CD4-positive, alpha-beta memory T cell (primary cell): Measurements from ENCODE around the gene HK2. TPM values are rescaled to one million over a fixed set of nuclear protein-coding genes. Genes with fewer than 3 reads are reported as not detected.
"Not testable (repeated sequence)": the region's sequence is repeated elsewhere in the genome, so short reads cannot be mapped to it uniquely, and the experiment has no call there.

ENCODE experiments used
- CTCF ChIA-PET: fragments of 350-600 bp; sonication (Branson Sonifier 250); formaldehyde crosslinking; loops from one replicate; lab custom pipeline; 2021; ENCODE audit warnings: inconsistent platforms; ENCODE audit not compliant: partially characterized antibody; lab: Charles Lee
- POLR2A ChIA-PET: fragments of 350-600 bp; sonication (Branson Sonifier 250); formaldehyde crosslinking; loops from one replicate; lab custom pipeline; 2021; ENCODE audit not compliant: partially characterized antibody; lab: Charles Lee
- DNase-seq, 5 donors: peaks; one replicate each; pipeline versions ENCODE4 v3.0.0 to v3.0.0-alpha.2; 2020 to 2022; ENCODE audit warnings: mixed read lengths in 1 of 5
- H3K27ac ChIP-seq: one replicate; pipeline ENCODE4 v1.7.0; 2013; ENCODE audit warnings: low read depth, low read length
- H3K27me3 ChIP-seq: 2 replicates; pipeline ENCODE4 v1.7.0; 2013; ENCODE audit warnings: mild to moderate bottlenecking, low read length, moderate library complexity; ENCODE audit not compliant: insufficient read depth
- H3K36me3 ChIP-seq: 2 replicates; pipeline ENCODE4 v1.7.0; 2013; ENCODE audit warnings: mild to moderate bottlenecking, low read length, moderate library complexity; ENCODE audit not compliant: insufficient read depth
- H3K4me1 ChIP-seq: 2 replicates; pipeline ENCODE4 v1.7.0; 2013; ENCODE audit warnings: mild to moderate bottlenecking, low read length, moderate library complexity; ENCODE audit not compliant: insufficient read depth
- H3K4me3 ChIP-seq, 2 donors: one replicate each; pipeline ENCODE4 v1.7.0; 2013; ENCODE audit warnings: low read length in 2 of 2, mild to moderate bottlenecking in 1 of 2
- H3K9me3 ChIP-seq, 2 donors: one replicate each; pipeline ENCODE4 v1.7.0; 2013; ENCODE audit warnings: low read length in 2 of 2, control low read depth in 1 of 2; ENCODE audit not compliant: control insufficient read depth in 1 of 2
- H3K27ac Mint-ChIP-seq, 7 donors: one replicate each; pipeline ENCODE4 v1.8.0; 2020 to 2021; ENCODE audit warnings: mixed read lengths in 7 of 7, mild to moderate bottlenecking in 6 of 7, inconsistent platforms in 3 of 7, moderate library complexity in 3 of 7
- H3K27me3 Mint-ChIP-seq, 2 donors: one replicate each; pipeline ENCODE4 v1.8.0; 2020 to 2021; ENCODE audit warnings: mixed read lengths in 2 of 2
- H3K36me3 Mint-ChIP-seq, 2 donors: one replicate each; pipeline ENCODE4 v1.8.0; 2020 to 2021; ENCODE audit warnings: mixed read lengths in 2 of 2, inconsistent platforms in 1 of 2, mild to moderate bottlenecking in 1 of 2
- H3K4me1 Mint-ChIP-seq, 4 donors: one replicate each; pipeline ENCODE4 v1.8.0; 2020 to 2021; ENCODE audit warnings: mixed read lengths in 4 of 4, mild to moderate bottlenecking in 1 of 4
- H3K4me3 Mint-ChIP-seq, 8 donors: one replicate each; pipeline ENCODE4 v1.8.0; 2020 to 2021; ENCODE audit warnings: mixed read lengths in 8 of 8, mild to moderate bottlenecking in 7 of 8, moderate library complexity in 6 of 8, inconsistent platforms in 3 of 8
- H3K9me3 Mint-ChIP-seq, 8 donors: one replicate each; pipeline ENCODE4 v1.8.0; 2020 to 2021; ENCODE audit warnings: mixed read lengths in 8 of 8, mild to moderate bottlenecking in 5 of 8, inconsistent platforms in 3 of 8, moderate library complexity in 1 of 8
- intact Hi-C: fragments of 100-400 bp; cut with micrococcal nuclease; formaldehyde crosslinking; loops from one replicate; pipeline ENCODE4 v1.15.1; 2023
- polyA plus RNA-seq, 2 donors: library from polyadenylated mRNA; unstranded; fragments of 300-500 nt; fragmentation: Illumina TruSeq; gene quantifications; one replicate each; pipeline ENCODE4 v1.2.3, GENCODE V29; 2021
- total RNA-seq, 2 experiments: library from RNA; stranded (reverse); gene quantifications; one replicate each; pipeline ENCODE4 v1.2.3, GENCODE V29; 2021

The HK2 gene
- total and polyA plus RNA-seq, 4 experiments from 2014 or later: 1.7 to 9.4 (median 6.1) TPM

GRCh38 chr2:74822771-74823566 lies 11.0 kb upstream of the HK2 start:
- H3K27ac ChIP-seq: no peak overlapping the region
- H3K36me3 ChIP-seq: no peaks in the 10 kb centered on the region
- Mint-ChIP-seq H3K4me3 (no peak overlapping the region), H3K27me3 (peaks cover 3 to 6% of the 10 kb centered on the region in 2 donors), H3K4me1 (no peaks in the 10 kb centered on the region), H3K36me3 (no peaks in the 10 kb centered on the region), H3K27ac (no peak overlapping the region), H3K9me3 (no peaks in the 10 kb centered on the region)
- H3K4me1 ChIP-seq: no peaks in the 10 kb centered on the region
- intact Hi-C loops: no loop called here
- CTCF ChIA-PET: interaction anchor here (4.8 kb wide), 1 partner anchor 14 kb away, joined by 21 read pairs; no protein-coding TSS in a partner anchor
- POLR2A ChIA-PET: interaction anchor here (0.9 kb wide), 1 partner anchor 68 kb away, joined by 3 read pairs; no protein-coding TSS in a partner anchor
- H3K4me3 ChIP-seq: no peak overlapping the region
- no peaks in the 10 kb centered on the region for H3K27me3 ChIP-seq
- DNase-seq: no peak
- no peaks in the 10 kb centered on the region for H3K9me3 ChIP-seq

DNA sequence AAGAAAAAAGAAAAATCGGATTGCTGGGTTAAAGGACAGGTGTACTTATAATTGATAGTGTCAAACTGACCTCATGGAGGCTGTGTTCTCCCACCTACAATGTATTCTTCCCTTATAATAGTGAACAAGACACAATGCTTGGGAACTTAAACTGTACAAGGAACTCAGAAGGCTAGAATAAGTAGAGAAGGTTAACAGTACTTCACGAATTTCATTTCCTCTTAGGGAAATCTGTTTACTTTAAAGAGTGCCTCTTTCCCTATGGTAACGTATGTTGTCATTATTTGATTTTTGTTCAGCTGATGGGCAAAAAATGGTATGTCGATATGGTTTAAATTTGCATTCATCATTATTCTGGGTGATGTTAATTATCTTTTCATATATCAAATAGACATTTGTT lies 9.2 kb upstream of the HK2 start:
- no peaks in the 10 kb centered on the region for H3K4me1 Mint-ChIP-seq
- no peaks in the 10 kb centered on the region for H3K36me3 Mint-ChIP-seq
- intact Hi-C loops: no loop called here
- H3K9me3 Mint-ChIP-seq: no peaks in the 10 kb centered on the region
- H3K27ac ChIP-seq: no peak overlapping the region
- ChIA-PET POLR2A (no interaction called here), CTCF (interaction anchor here (0.9 to 4.8 kb wide), 2 partner anchors 12 to 110 kb away, joined by 3 to 21 read pairs; no protein-coding TSS in a partner anchor)
- DNase-seq: no peak
- no peak overlapping the region for H3K27ac Mint-ChIP-seq
- H3K4me3 Mint-ChIP-seq: no peak overlapping the region
- peaks cover 3 to 6% of the 10 kb centered on the region in 2 donors for H3K27me3 Mint-ChIP-seq
- H3K4me1 ChIP-seq: no peaks in the 10 kb centered on the region
- no peak overlapping the region for H3K4me3 ChIP-seq
- H3K27me3 ChIP-seq: no peaks in the 10 kb centered on the region
- H3K36me3 ChIP-seq: no peaks in the 10 kb centered on the region
- H3K9me3 ChIP-seq: no peaks in the 10 kb centered on the region

GRCh38 chr2:74828543-74828942 lies 5.4 kb upstream of the HK2 start:
- Mint-ChIP-seq H3K27ac (no peak overlapping the region), H3K4me3 (no peak overlapping the region), H3K36me3 (no peaks in the 10 kb centered on the region), H3K4me1 (peaks cover 0 to 2% (median under 1%) of the 10 kb centered on the region in 4 donors), H3K27me3 (peaks cover 3% of the 10 kb centered on the region in 2 donors), H3K9me3 (no peaks in the 10 kb centered on the region)
- H3K9me3 ChIP-seq: no peaks in the 10 kb centered on the region
- DNase-seq: no peak
- peaks cover 3% of the 10 kb centered on the region for H3K4me1 ChIP-seq
- intact Hi-C loops: no loop called here
- POLR2A ChIA-PET: no interaction called here
- no peak overlapping the region for H3K27ac ChIP-seq
- CTCF ChIA-PET: interaction anchor here (1.4 to 2.0 kb wide), 2 partner anchors 8 to 49 kb away, joined by 3 to 5 read pairs; no protein-coding TSS in a partner anchor
- H3K36me3 ChIP-seq: no peaks in the 10 kb centered on the region
- H3K27me3 ChIP-seq: no peaks in the 10 kb centered on the region
- no peak overlapping the region for H3K4me3 ChIP-seq

GRCh38 chr2:74831693-74832530 lies 2.0 kb upstream of the HK2 start:
- DNase-seq: no peak
- Mint-ChIP-seq H3K4me1 (peaks cover 15 to 26% (median 18%) of the 10 kb centered on the region in 4 donors), H3K36me3 (peaks cover 0 to 1% of the 10 kb centered on the region in 2 donors), H3K4me3 (peak overlapping the region in 3 of 8 donors; percentile 1 to 54 (median 44)), H3K27ac (peak overlapping the region in 2 of 7 donors; percentile 4 to 45), H3K27me3 (no peaks in the 10 kb centered on the region), H3K9me3 (no peaks in the 10 kb centered on the region)
- intact Hi-C loops: no loop called here
- Histone ChIP-seq H3K9me3 (no peaks in the 10 kb centered on the region), H3K36me3 (no peaks in the 10 kb centered on the region), H3K4me3 (no peak overlapping the region), H3K27me3 (no peaks in the 10 kb centered on the region), H3K27ac (no peak overlapping the region), H3K4me1 (peaks cover 22% of the 10 kb centered on the region)
- CTCF ChIA-PET: interaction anchor here (0.8 to 11.5 kb wide), 3 partner anchors 18 to 117 kb away, joined by 3 to 147 read pairs (median 81); no protein-coding TSS in a partner anchor
- POLR2A ChIA-PET: no interaction called here

- not testable (repeated sequence) for H3K27me3 ChIP-seq, H3K9me3 Mint-ChIP-seq, H3K9me3 ChIP-seq, H3K36me3 Mint-ChIP-seq, H3K27me3 Mint-ChIP-seq, H3K36me3 ChIP-seq
- Histone ChIP-seq H3K27ac (peak overlapping the region; percentile 47), H3K4me1 (peaks cover 39% of the 10 kb centered on the region), H3K4me3 (peak overlapping the region; percentile 61 to 68)
- peak overlapping the region; percentile 83 to 96 (median 92) for H3K4me3 Mint-ChIP-seq
- ChIA-PET CTCF (interaction anchor here (1.2 to 11.5 kb wide), 8 partner anchors 10 to 120 kb away, joined by 3 to 147 read pairs (median 12); no protein-coding TSS in a partner anchor), POLR2A (interaction anchor here (0.6 to 9.4 kb wide), 7 partner anchors 10 to 376 kb away, joined by 3 to 148 read pairs (median 3); partner anchors contain the start of gene WBP1)
- peaks cover 29 to 50% (median 37%) of the 10 kb centered on the region in 4 donors for H3K4me1 Mint-ChIP-seq
- peak overlapping the region; percentile 59 to 91 (median 86) for H3K27ac Mint-ChIP-seq
- peak; percentile 26 to 50 (median 34) for DNase-seq
- intact Hi-C loops: loop anchor here (1.0 to 2.0 kb wide), 2 partner anchors 124 to 180 kb away; partner anchors contain the start of genes POLE4 and SEMA4F
Measured at GRCh38 chr2:74834234-74834791, 386 bp downstream of the HK2 start.

DNA sequence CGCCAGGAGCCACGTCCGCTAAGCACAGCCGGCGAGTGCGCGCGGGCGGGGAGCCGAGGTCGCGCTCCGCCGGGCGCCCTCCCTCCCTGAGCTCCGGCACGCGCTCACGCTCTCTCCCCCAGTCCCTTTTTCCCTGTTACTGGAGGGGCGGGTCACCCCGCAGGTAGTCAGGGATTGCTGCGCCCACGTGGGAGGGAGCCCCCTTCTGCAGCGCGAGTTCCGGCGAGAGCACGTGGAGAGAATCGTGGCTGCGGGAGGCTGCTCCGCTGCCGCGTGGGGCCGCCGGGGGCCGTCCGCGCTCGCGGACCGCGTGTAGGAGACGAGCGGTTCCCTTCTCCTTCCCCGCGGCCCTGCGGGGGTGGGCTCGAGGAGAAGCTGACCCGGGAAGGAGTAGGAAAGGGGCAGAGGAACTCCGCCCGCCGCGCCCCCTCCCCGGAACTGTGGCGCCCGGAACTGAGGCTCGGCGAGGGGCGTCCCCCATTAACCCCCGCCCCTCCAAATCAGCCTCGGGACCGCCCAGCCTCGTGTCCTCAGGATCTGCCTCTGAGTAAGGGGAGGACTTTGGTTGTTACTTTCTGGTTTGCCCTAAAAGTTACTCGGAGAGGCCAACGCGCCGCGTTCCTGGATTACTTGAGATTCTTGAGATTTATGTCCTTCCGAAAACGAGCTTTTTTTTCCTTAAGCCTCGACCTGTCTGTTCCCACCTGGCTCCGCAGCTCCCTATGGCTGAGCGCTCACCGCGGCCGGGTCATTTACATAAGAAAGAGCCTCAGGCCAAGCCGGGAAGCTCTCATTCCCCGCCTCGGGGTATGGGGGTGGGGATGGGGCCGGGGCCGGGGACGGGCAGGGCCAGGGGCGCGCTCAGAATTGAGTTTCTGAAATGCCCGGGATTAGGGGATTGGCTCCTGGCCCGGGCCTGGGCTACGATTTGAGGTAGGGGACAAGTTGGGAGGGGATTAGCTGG lies 1.1 kb downstream of the HK2 start:
- POLR2A ChIA-PET: interaction anchor here (1.3 to 9.4 kb wide), 4 partner anchors 10 to 47 kb away, joined by 3 to 148 read pairs (median 10); no protein-coding TSS in a partner anchor
- H3K4me1 ChIP-seq: peaks cover 46% of the 10 kb centered on the region
- no peaks in the 10 kb centered on the region for H3K27me3 Mint-ChIP-seq

More for the DNA sequence above, 1.1 kb downstream of the HK2 start:
- Histone ChIP-seq H3K9me3 (no peaks in the 10 kb centered on the region), H3K4me3 (peak overlapping the region; percentile 61 to 68), H3K27me3 (no peaks in the 10 kb centered on the region), H3K27ac (peak overlapping the region; percentile 47), H3K36me3 (no peaks in the 10 kb centered on the region)
- H3K36me3 Mint-ChIP-seq: peaks cover 0 to 1% of the 10 kb centered on the region in 2 donors
- H3K4me3 Mint-ChIP-seq: peak overlapping the region; percentile 90 to 96 (median 92)
- peak overlapping the region in 6 of 7 donors; percentile 85 to 91 (median 86) for H3K27ac Mint-ChIP-seq
- H3K4me1 Mint-ChIP-seq: peaks cover 31 to 55% (median 40%) of the 10 kb centered on the region in 4 donors
- H3K9me3 Mint-ChIP-seq: no peaks in the 10 kb centered on the region
- intact Hi-C loops: loop anchor here (1.0 to 2.0 kb wide), 2 partner anchors 123 to 180 kb away; partner anchors contain the start of genes POLE4 and SEMA4F
- CTCF ChIA-PET: interaction anchor here (0.7 to 11.5 kb wide), 11 partner anchors 9 to 120 kb away, joined by 3 to 147 read pairs (median 5); no protein-coding TSS in a partner anchor
- DNase-seq: peak; percentile 37 to 61 (median 47)
